ENCODE measurements around the gene UCK2. TPM values are rescaled to one million over a fixed set of nuclear protein-coding genes. Genes with fewer than 3 reads are reported as not detected.

UCK2 gene
- total RNA-seq, 6 experiments from 2014 or later: 42.5 to 60.0 (median 52.1) TPM

GRCh38 chr1:165877940-165878556, 50.6 kb downstream of the UCK2 start:
- no peak overlapping the region for H3K4me3 Mint-ChIP-seq
- peaks cover 21% of the 10 kb centered on the region for H3K4me1 Mint-ChIP-seq (ENCODE audit: low read depth)
- H3K27ac Mint-ChIP-seq: no peak overlapping the region
- no peak for DNase-seq
- no peaks in the 10 kb centered on the region for H3K27me3 Mint-ChIP-seq (ENCODE audit: insufficient read depth)
- H3K9me3 Mint-ChIP-seq: no peaks in the 10 kb centered on the region; the same call in 1 of the 2 replicates
- no peak for TF ChIP-seq CTCF (IDR thresholded peaks at IDR 0.05)
- H3K36me3 Mint-ChIP-seq (ENCODE audit: low read depth): peaks cover 31% of the 10 kb centered on the region

GRCh38 chr1:165879946-165880345, 52.5 kb downstream of the UCK2 start:
- peaks cover 38% of the 10 kb centered on the region for H3K4me1 Mint-ChIP-seq (ENCODE audit: low read depth)
- no peak overlapping the region for H3K4me3 Mint-ChIP-seq
- H3K27ac Mint-ChIP-seq: no peak overlapping the region
- H3K9me3 Mint-ChIP-seq: no peaks in the 10 kb centered on the region; the same call in 1 of the 2 replicates
- H3K36me3 Mint-ChIP-seq (ENCODE audit: low read depth): peaks cover 27% of the 10 kb centered on the region
- TF ChIP-seq CTCF (IDR thresholded peaks at IDR 0.05): no peak
- no peak for DNase-seq
- H3K27me3 Mint-ChIP-seq (ENCODE audit: insufficient read depth): no peaks in the 10 kb centered on the region

GRCh38 chr1:165880993-165881392, 53.6 kb downstream of the UCK2 start:
- Mint-ChIP-seq H3K27ac (peak overlapping the region; percentile 24; the same call in 1 of the 2 replicates), H3K9me3 (no peaks in the 10 kb centered on the region; the same call in 1 of the 2 replicates), H3K4me1 (ENCODE audit: low read depth) (peaks cover 38% of the 10 kb centered on the region), H3K4me3 (no peak overlapping the region), H3K27me3 (ENCODE audit: insufficient read depth) (no peaks in the 10 kb centered on the region), H3K36me3 (ENCODE audit: low read depth) (peaks cover 27% of the 10 kb centered on the region)
- no peak for DNase-seq
- TF ChIP-seq CTCF (IDR thresholded peaks at IDR 0.05): no peak

GRCh38 chr1:165882168-165882837, 54.9 kb downstream of the UCK2 start:
- 0 out of 2 replicates have a peak, but pooled peaks have one; percentile 13 for TF ChIP-seq CTCF (IDR thresholded peaks at IDR 0.05)
- Mint-ChIP-seq H3K4me3 (no peak overlapping the region), H3K4me1 (ENCODE audit: low read depth) (peaks cover 44% of the 10 kb centered on the region), H3K9me3 (no peaks in the 10 kb centered on the region; the same call in 1 of the 2 replicates), H3K27ac (peak overlapping the region; percentile 23; the same call in 1 of the 2 replicates), H3K36me3 (ENCODE audit: low read depth) (peaks cover 22% of the 10 kb centered on the region), H3K27me3 (ENCODE audit: insufficient read depth) (no peaks in the 10 kb centered on the region)
- no peak for DNase-seq

GRCh38 chr1:165883056-165883455, 55.6 kb downstream of the UCK2 start:
- no peak overlapping the region for H3K4me3 Mint-ChIP-seq
- peaks cover 50% of the 10 kb centered on the region for H3K4me1 Mint-ChIP-seq (ENCODE audit: low read depth)
- H3K27ac Mint-ChIP-seq: peak overlapping the region; percentile 40; the same call in 1 of the 2 replicates

More at GRCh38 chr1:165883056-165883455, 55.6 kb downstream of the UCK2 start:
- no peak for TF ChIP-seq CTCF (IDR thresholded peaks at IDR 0.05)
- no peak for DNase-seq
- Mint-ChIP-seq H3K9me3 (no peaks in the 10 kb centered on the region), H3K36me3 (ENCODE audit: low read depth) (peaks cover 14% of the 10 kb centered on the region), H3K27me3 (ENCODE audit: insufficient read depth) (no peaks in the 10 kb centered on the region)

Data from HFFc6 (cell line).